ENCODE measurements around the gene C22orf39.

DNA sequence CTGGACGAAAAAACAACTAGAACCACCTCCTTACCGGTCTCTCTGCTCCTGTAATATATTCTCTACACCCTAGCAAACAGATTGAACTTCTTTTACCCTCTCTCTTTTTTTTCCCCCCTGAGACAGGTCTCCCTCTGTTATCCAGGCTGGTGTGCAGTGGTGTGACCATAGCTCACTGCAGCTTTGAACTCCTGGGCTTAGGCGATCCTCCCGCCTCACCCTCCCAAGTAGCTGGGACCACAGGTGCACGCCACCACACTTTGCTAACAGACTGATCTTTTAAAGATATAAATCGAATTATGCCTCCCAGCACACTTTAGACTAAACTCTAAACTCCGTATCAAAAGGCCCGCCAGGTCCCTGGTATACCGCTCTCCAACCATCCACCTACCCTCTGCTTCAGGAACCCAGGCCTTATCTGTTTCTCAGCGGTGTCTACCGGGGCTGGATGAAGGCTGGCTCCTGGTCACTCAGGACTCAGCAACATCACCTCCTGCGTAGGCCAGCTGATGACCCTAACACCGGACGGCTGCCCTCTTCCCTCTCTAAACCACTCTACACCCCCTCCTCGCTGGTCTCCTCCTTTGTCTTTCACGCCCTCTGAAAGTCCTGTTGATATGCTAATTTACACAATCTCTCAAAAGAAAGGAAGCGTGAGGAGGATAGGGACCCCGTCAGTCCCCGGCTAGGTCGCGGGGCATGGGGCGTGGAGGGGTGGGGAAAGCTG is 745 bp downstream of the C22orf39 start:
- no peak for TF ChIP-seq POLR2A (IDR thresholded peaks at IDR 0.05)
- TF ChIP-seq, protein P1, sequence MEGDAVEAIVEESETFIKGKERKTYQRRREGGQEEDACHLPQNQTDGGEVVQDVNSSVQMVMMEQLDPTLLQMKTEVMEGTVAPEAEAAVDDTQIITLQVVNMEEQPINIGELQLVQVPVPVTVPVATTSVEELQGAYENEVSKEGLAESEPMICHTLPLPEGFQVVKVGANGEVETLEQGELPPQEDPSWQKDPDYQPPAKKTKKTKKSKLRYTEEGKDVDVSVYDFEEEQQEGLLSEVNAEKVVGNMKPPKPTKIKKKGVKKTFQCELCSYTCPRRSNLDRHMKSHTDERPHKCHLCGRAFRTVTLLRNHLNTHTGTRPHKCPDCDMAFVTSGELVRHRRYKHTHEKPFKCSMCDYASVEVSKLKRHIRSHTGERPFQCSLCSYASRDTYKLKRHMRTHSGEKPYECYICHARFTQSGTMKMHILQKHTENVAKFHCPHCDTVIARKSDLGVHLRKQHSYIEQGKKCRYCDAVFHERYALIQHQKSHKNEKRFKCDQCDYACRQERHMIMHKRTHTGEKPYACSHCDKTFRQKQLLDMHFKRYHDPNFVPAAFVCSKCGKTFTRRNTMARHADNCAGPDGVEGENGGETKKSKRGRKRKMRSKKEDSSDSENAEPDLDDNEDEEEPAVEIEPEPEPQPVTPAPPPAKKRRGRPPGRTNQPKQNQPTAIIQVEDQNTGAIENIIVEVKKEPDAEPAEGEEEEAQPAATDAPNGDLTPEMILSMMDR (IDR thresholded peaks at IDR 0.05) = no peak

All from prostate gland (tissue), 2 donors.